ENCODE measurements around the gene RHOD.
A peak's percentile ranks its signal among the peaks of the same experiment; 100 is the strongest.

The RHOD gene
- 0.30 to 0.42 reads per million in 2 experiments for total RNA-seq

- DNase-seq (ENCODE audit: low read depth), result no peak
Measured at GRCh38 chr11:67056267-67057204, at the start of gene RHOD. Gene RHOD, plus strand, starts transcription at chr11:67056847. Its CDS starts 56 bp downstream, at chr11:67056903.

GRCh38 chr11:67007126-67007525 is 49.5 kb upstream of the RHOD start:
- DNase-seq (ENCODE audit: low read depth), result no peak

GRCh38 chr11:67010296-67010905 is 46.2 kb upstream of the RHOD start:
- DNase-seq (ENCODE audit: low read depth), result no peak

- no peak for DNase-seq (ENCODE audit: low read depth)
Measured at GRCh38 chr11:67013511-67014045, 43.1 kb upstream of the RHOD start.

GRCh38 chr11:67014343-67014742 is 42.3 kb upstream of the RHOD start:
- no peak for DNase-seq (ENCODE audit: low read depth)

- DNase-seq (ENCODE audit: low read depth), result no peak
Measured at GRCh38 chr11:67015048-67015447, 41.6 kb upstream of the RHOD start.

GRCh38 chr11:67016550-67016949 is 40.1 kb upstream of the RHOD start:
- DNase-seq (ENCODE audit: low read depth), result no peak

GRCh38 chr11:67020949-67021348 is 35.7 kb upstream of the RHOD start:
- no peak for DNase-seq (ENCODE audit: low read depth)

- no peak for DNase-seq (ENCODE audit: low read depth)
Measured at GRCh38 chr11:67022341-67022933, 34.2 kb upstream of the RHOD start.

GRCh38 chr11:67022961-67023956 is 33.4 kb upstream of the RHOD start, which contains the start of gene SYT12:
Gene SYT12, plus strand, starts transcription at chr11:67023134. Its CDS starts 7,011 bp downstream, at chr11:67030145.
- DNase-seq (ENCODE audit: low read depth), result no peak

GRCh38 chr11:67023957-67024353 is 32.7 kb upstream of the RHOD start:
- DNase-seq (ENCODE audit: low read depth), result no peak

GRCh38 chr11:67024410-67024809 is 32.2 kb upstream of the RHOD start:
- DNase-seq (ENCODE audit: low read depth), result peak; percentile 9

- no peak for DNase-seq (ENCODE audit: low read depth)
Measured at GRCh38 chr11:67024966-67025365, 31.7 kb upstream of the RHOD start.

GRCh38 chr11:67025750-67026149 is 30.9 kb upstream of the RHOD start:
- no peak for DNase-seq (ENCODE audit: low read depth)

- DNase-seq (ENCODE audit: low read depth), result no peak
Measured at GRCh38 chr11:67026941-67027340, 29.7 kb upstream of the RHOD start.

GRCh38 chr11:67027483-67027930 is 29.1 kb upstream of the RHOD start:
- DNase-seq (ENCODE audit: low read depth), result no peak

GRCh38 chr11:67027943-67028542 is 28.6 kb upstream of the RHOD start:
- DNase-seq (ENCODE audit: low read depth), result no peak

- DNase-seq (ENCODE audit: low read depth), result no peak
Measured at GRCh38 chr11:67029146-67029545, 27.5 kb upstream of the RHOD start.

GRCh38 chr11:67030976-67031375 is 25.7 kb upstream of the RHOD start:
- no peak for DNase-seq (ENCODE audit: low read depth)

- DNase-seq (ENCODE audit: low read depth), result no peak
Measured at GRCh38 chr11:67031791-67032561, 24.7 kb upstream of the RHOD start.

Measured in T follicular helper cell (primary cell).